Muscle of back (tissue), 13 donors: ENCODE measurements around the gene CCNB2. TPM values are rescaled to one million over a fixed set of nuclear protein-coding genes. Genes with fewer than 3 reads are reported as not detected.
"Not testable (repeated sequence)": the region's sequence is repeated elsewhere in the genome, so short reads cannot be mapped to it uniquely, and the experiment has no call there.

Experiments used
- DNase-seq, 3 donors: peaks; one replicate each; pipeline versions ENCODE4 v3.0.0 to v3.0.0-alpha.2; 2013
- long read RNA-seq, 9 donors: transcript quantifications; one replicate each; lab custom pipeline, GENCODE V29; 2026
- polyA plus RNA-seq, 10 donors: library from polyadenylated mRNA; unstranded; fragments of 120-200 nt; gene quantifications; one replicate each; pipeline ENCODE4 v1.2.1, GENCODE V29; 2013; ENCODE audit not compliant: insufficient read length in 10 of 10

Gene CCNB2
- polyA plus RNA-seq: 10 to 100 TPM; 14.3 to 31.1 (median 20.3) TPM
- long read RNA-seq, donor 1, transcript CCNB2-201 (9 exons, 1,556 nt): major isoform, 6 of 6 reads
- long read RNA-seq, donor 1, partial matches to known transcripts: 0 of 6 reads
- long read RNA-seq, donor 1, other reads (novel, unspliced or antisense): 0 of 6 reads
- long read RNA-seq, donor 2, partial matches to known transcripts: 0 of 2 reads
- long read RNA-seq, donor 2, other reads (novel, unspliced or antisense): 0 of 2 reads
- long read RNA-seq, donor 3: 0 reads
- long read RNA-seq, donor 4, transcript CCNB2-201 (9 exons, 1,556 nt): major isoform, 7 of 7 reads
- long read RNA-seq, donor 4, partial matches to known transcripts: 0 of 7 reads
- long read RNA-seq, donor 4, other reads (novel, unspliced or antisense): 0 of 7 reads
- long read RNA-seq, donor 5, transcript CCNB2-201 (9 exons, 1,556 nt): major isoform, 5 of 6 reads
- long read RNA-seq, donor 5, partial matches to known transcripts: 0 of 6 reads
- long read RNA-seq, donor 5, other reads (novel, unspliced or antisense): 0 of 6 reads
- long read RNA-seq, donor 6, transcript CCNB2-201 (9 exons, 1,556 nt): major isoform, 6 of 6 reads
- long read RNA-seq, donor 6, partial matches to known transcripts: 0 of 6 reads
- long read RNA-seq, donor 6, other reads (novel, unspliced or antisense): 0 of 6 reads
- long read RNA-seq, donor 7, partial matches to known transcripts: 0 of 3 reads
- long read RNA-seq, donor 7, other reads (novel, unspliced or antisense): 0 of 3 reads
- long read RNA-seq, donor 8, transcript CCNB2-201 (9 exons, 1,556 nt): major isoform, 9 of 9 reads
- long read RNA-seq, donor 8, partial matches to known transcripts: 0 of 9 reads
- long read RNA-seq, donor 8, other reads (novel, unspliced or antisense): 0 of 9 reads
- long read RNA-seq, donor 9, partial matches to known transcripts: 0 of 3 reads
- long read RNA-seq, donor 9, other reads (novel, unspliced or antisense): 0 of 3 reads

- peak; percentile 94 to 97 (median 95) for DNase-seq
Observed at GRCh38 chr15:59104912-59105732, at the start of gene CCNB2. Gene CCNB2, plus strand, starts transcription at chr15:59105146. Its CDS starts 123 bp downstream, at chr15:59105269.

- DNase-seq: no peak
Observed at GRCh38 chr15:59059076-59059597, 45.8 kb upstream of the CCNB2 start.

- no peak for DNase-seq
Observed at GRCh38 chr15:59060348-59060747, 44.6 kb upstream of the CCNB2 start.

GRCh38 chr15:59063042-59063441, 41.9 kb upstream of the CCNB2 start:
- DNase-seq: no peak

GRCh38 chr15:59069430-59069829, 35.5 kb upstream of the CCNB2 start:
- DNase-seq: no peak

GRCh38 chr15:59074607-59075006, 30.3 kb upstream of the CCNB2 start:
- no peak for DNase-seq

GRCh38 chr15:59087731-59088130, 17.2 kb upstream of the CCNB2 start:
- no peak for DNase-seq

GRCh38 chr15:59094077-59094476, 10.9 kb upstream of the CCNB2 start:
- no peak for DNase-seq

- no peak for DNase-seq
Observed at GRCh38 chr15:59096429-59096828, 8.5 kb upstream of the CCNB2 start.

- DNase-seq: no peak
Observed at GRCh38 chr15:59099162-59099685, 5.7 kb upstream of the CCNB2 start.

- DNase-seq: no peak
Observed at GRCh38 chr15:59104602-59104911, 389 bp upstream of the CCNB2 start.

- DNase-seq: peak in 2 of 3 donors; percentile 5 to 27
Observed at GRCh38 chr15:59105854-59106253, 908 bp downstream of the CCNB2 start.

GRCh38 chr15:59111251-59111650, 6.3 kb downstream of the CCNB2 start:
- DNase-seq: no peak

- no peak for DNase-seq
Observed at GRCh38 chr15:59115047-59115446, 10.1 kb downstream of the CCNB2 start.

GRCh38 chr15:59116141-59116540, 11.2 kb downstream of the CCNB2 start:
- no peak for DNase-seq

GRCh38 chr15:59116771-59117170, 11.8 kb downstream of the CCNB2 start:
- DNase-seq: no peak

- no peak for DNase-seq
Observed at GRCh38 chr15:59119625-59120024, 14.7 kb downstream of the CCNB2 start.

- DNase-seq: no peak
Observed at GRCh38 chr15:59120937-59121336, 16.0 kb downstream of the CCNB2 start.

GRCh38 chr15:59124261-59124660, 19.3 kb downstream of the CCNB2 start:
- no peak for DNase-seq

GRCh38 chr15:59125683-59126082, 20.7 kb downstream of the CCNB2 start:
- not testable (repeated sequence) for DNase-seq

GRCh38 chr15:59127255-59127654, 22.3 kb downstream of the CCNB2 start:
- not testable (repeated sequence) for DNase-seq
